Measurements from ENCODE around the gene GAS2L2. TPM values are rescaled to one million over a fixed set of nuclear protein-coding genes. Genes with fewer than 3 reads are reported as not detected.

Gene GAS2L2
- total RNA-seq, 1 donor from 2014 or later: 3.1 TPM

DNA sequence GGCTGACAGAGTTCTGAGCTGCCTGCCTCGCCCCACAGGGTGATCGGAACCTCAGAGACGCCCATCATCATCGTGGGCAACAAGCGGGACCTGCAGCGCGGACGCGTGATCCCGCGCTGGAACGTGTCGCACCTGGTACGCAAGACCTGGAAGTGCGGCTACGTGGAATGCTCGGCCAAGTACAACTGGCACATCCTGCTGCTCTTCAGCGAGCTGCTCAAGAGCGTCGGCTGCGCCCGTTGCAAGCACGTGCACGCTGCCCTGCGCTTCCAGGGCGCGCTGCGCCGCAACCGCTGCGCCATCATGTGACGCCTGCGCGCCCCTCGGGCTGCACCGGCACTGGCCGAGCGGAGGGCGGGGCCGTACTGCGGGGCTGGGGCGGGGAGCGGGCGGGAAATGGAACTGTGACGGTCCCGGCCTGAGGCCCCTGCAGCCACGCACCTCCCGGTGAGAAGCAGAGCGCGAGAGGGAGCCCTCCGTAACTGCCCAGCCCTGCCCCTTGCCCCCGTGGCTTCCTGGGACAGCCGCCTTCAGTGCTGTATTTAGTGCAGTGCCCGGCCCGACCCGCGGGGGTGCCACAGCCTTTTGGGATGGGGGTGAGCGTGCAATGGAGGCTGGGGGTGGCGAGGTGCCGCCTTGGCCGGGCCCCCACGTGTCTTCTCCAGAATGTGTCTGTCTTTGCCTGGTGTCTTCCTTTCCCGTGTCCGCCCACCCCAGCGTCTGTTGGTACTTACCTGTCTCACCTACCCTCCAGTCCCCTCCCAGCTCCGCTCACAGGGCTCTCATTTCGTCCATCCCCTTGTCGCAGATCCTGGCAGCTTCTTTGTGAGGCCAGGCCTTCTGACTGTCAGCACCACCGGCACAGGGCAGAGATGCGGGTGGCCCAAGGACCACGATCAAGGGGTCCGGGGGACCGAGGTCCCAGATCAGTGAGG is 11.8 kb downstream of the GAS2L2 start:
- ATAC-seq (peak; percentile 40 to 58), DNase-seq (no peak)
- Histone ChIP-seq H3K4me1 (peaks cover 8% of the 10 kb centered on the region), H3K36me3 (no peaks in the 10 kb centered on the region), H3K27ac (no peak overlapping the region), H3K4me3 (peak overlapping the region; percentile 30), H3K9me3 (no peaks in the 10 kb centered on the region), H3K27me3 (ENCODE audit: low read depth) (peaks cover 32% of the 10 kb centered on the region)
- intact Hi-C loops (cut with DNase I): loop anchor here (10.0 kb wide), 1 partner anchor 126 kb away; no protein-coding TSS in a partner anchor
- peak; percentile 7 for TF ChIP-seq CTCF (IDR thresholded peaks at IDR 0.05)

DNA sequence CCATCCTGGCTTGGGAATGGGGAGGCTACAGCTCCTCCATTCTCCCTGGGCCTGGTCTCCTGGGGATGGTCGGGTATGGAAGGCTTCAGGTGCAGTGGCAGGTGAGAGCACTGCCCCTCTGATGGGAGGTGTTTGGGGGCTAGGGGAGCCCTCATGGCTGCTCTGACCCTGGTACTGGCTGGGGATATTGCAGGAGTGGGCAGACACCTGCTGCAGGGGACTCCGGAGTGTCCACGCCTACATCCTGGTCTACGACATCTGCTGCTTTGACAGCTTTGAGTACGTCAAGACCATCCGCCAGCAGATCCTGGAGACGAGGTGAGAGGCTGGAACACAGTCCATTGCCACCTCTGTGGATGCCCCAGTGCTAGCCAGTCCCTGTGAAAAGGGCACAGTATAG is 12.8 kb downstream of the GAS2L2 start:
- no peak for ATAC-seq
- Histone ChIP-seq H3K27ac (no peak overlapping the region), H3K36me3 (no peaks in the 10 kb centered on the region), H3K4me3 (no peak overlapping the region), H3K27me3 (ENCODE audit: low read depth) (peaks cover 32% of the 10 kb centered on the region), H3K9me3 (no peaks in the 10 kb centered on the region), H3K4me1 (peaks cover 8% of the 10 kb centered on the region)
- intact Hi-C loops (cut with DNase I): loop anchor here (10.0 kb wide), 1 partner anchor 125 kb away; no protein-coding TSS in a partner anchor
- TF ChIP-seq CTCF (IDR thresholded peaks at IDR 0.05): no peak
- no peak for DNase-seq

DNA sequence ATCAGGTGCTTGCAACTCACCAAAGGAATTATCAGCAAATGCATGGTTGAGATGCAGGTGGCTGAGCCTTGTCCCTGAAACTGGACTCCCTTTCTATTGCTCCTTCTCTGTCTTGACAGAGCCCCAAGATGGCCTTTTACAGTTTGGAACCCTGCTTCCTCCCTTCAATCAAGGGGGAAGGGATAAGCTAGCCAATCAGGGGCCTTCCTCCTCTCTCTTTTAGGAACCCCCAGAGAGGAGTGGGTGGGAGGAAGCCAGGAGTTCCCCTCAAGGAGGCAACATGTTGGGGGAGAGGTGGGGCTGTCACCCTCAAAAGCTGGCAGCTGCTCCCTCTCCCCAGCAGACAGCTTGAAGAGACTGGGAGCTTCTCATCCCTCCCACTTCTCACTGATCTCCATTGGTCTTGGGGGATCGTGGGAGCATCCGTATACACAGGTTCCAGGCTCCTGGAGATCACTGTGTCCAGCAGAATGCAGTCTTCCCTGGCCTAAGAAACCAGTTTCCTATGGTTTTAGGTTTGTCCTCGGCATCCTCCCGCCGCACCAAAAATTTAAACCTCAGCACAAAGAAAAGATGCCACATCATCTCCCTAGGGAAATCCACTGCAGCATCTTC is 14.4 kb downstream of the GAS2L2 start:
- intact Hi-C loops (cut with DNase I): no loop called here
- ATAC-seq: no peak
- Histone ChIP-seq H3K9me3 (no peaks in the 10 kb centered on the region), H3K36me3 (no peaks in the 10 kb centered on the region), H3K4me3 (no peak overlapping the region), H3K4me1 (peaks cover 8% of the 10 kb centered on the region), H3K27me3 (ENCODE audit: low read depth) (peaks cover 32% of the 10 kb centered on the region), H3K27ac (no peak overlapping the region)
- no peak for DNase-seq
- no peak for TF ChIP-seq CTCF (IDR thresholded peaks at IDR 0.05)

DNA sequence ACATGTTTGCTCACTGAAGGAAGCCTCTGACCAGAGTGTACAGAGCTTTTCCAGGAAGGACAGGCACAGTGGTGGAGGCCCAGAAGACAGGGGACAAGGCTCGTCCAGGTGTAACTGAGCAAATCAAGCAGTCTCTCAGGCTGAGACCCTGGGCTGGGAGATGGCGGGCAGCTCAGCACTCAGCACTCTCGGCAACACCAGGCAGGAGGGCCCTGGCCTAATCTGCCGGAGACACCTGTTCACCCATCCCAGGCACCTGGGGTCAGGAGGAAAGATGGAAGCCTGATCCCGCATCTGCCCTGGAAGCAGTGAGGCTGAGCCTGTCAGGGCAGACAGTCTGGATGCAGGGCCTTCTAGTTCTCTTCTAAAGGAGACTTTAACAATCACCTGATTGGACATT is 16.8 kb downstream of the GAS2L2 start:
- intact Hi-C loops (cut with DNase I): no loop called here
- peaks cover 13% of the 10 kb centered on the region for H3K27me3 ChIP-seq (ENCODE audit: low read depth)
- no peak for TF ChIP-seq CTCF (IDR thresholded peaks at IDR 0.05)
- no peaks in the 10 kb centered on the region for H3K36me3 ChIP-seq
- no peak overlapping the region for H3K4me3 ChIP-seq
- no peak overlapping the region for H3K27ac ChIP-seq
- H3K4me1 ChIP-seq: peaks cover 14% of the 10 kb centered on the region
- H3K9me3 ChIP-seq: no peaks in the 10 kb centered on the region
- DNase-seq: no peak
- ATAC-seq: no peak

DNA sequence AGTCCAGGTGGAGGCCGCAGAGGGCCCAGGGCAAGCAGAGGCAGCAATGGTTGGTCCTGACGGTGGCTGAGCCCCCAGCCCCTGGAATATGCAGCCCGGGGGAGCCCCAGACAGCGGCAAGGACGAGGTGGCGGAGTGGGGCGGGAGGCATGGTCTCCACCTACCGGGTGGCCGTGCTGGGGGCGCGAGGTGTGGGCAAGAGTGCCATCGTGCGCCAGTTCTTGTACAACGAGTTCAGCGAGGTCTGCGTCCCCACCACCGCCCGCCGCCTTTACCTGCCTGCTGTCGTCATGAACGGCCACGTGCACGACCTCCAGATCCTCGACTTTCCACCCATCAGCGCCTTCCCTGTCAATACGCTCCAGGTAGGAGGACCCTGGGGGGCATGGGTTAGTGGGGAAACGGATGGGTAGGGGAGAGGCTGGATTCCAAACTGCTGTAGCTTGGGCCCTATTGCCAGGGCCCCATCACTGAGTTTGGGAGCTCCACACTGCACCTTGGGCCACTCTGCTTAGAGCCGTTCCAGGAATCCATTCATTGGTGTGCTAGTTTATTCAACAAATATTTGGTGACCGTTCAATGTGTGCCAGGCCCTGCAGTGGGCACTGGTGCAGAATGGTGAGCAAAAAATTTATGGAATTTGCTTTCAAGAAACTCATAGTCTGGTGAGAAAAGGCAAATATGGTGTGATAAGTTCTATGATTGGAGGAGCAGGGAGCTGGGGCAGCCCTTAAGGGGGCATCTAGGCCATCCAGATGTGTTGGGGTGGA is 17.8 kb downstream of the GAS2L2 start:
- Histone ChIP-seq H3K27me3 (ENCODE audit: low read depth) (peaks cover 3% of the 10 kb centered on the region), H3K27ac (no peak overlapping the region), H3K4me3 (no peak overlapping the region), H3K4me1 (peaks cover 17% of the 10 kb centered on the region), H3K36me3 (no peaks in the 10 kb centered on the region), H3K9me3 (no peaks in the 10 kb centered on the region)
- no peak for TF ChIP-seq CTCF (IDR thresholded peaks at IDR 0.05)
- ATAC-seq (no peak), DNase-seq (no peak)
- intact Hi-C loops (cut with DNase I): no loop called here

All from lower lobe of right lung (tissue), 2 donors.